ENCODE measurements around the gene COL28A1. TPM values are rescaled to one million over a fixed set of nuclear protein-coding genes. Genes with fewer than 3 reads are reported as not detected.

Gene COL28A1
- total and polyA plus RNA-seq, 4 donors, result 1.3 to 10.2 (median 3.2) TPM

GRCh38 chr7:7504910-7505704 lies 30.6 kb downstream of the COL28A1 start:
- no peaks in the 10 kb centered on the region for H3K27me3 ChIP-seq (ENCODE audit: control insufficient read depth in 3 of 3, insufficient read depth in 3 of 3, low read length in 2 of 3)
- no peaks in the 10 kb centered on the region for H3K4me1 ChIP-seq (ENCODE audit: control insufficient read depth in 5 of 5, insufficient read depth in 5 of 5, low read length in 5 of 5)
- no peaks in the 10 kb centered on the region for H3K9me3 ChIP-seq (ENCODE audit: control insufficient read depth in 4 of 4, insufficient read depth in 3 of 4, low read length in 3 of 4)
- no peak for DNase-seq
- no peaks in the 10 kb centered on the region for H3K36me3 ChIP-seq (ENCODE audit: control insufficient read depth in 4 of 4, insufficient read depth in 4 of 4, low read length in 4 of 4)
- ATAC-seq (ENCODE audit: insufficient read depth, low FRiP score), result no peak
- TF ChIP-seq CTCF (IDR thresholded peaks at IDR 0.05; ENCODE audit: control extremely low read depth, extremely low read depth), result no peak
- 88% methylated on average over 3 of the region's 3 CpGs for WGBS, 2 donors
- H3K27ac ChIP-seq (ENCODE audit: low read depth in 1 of 2, low read length in 1 of 2), result no peak overlapping the region
- H3K4me3 ChIP-seq, result no peak overlapping the region
- H3K9ac ChIP-seq (ENCODE audit: insufficient read depth in 1 of 2, low read length in 2 of 2), result no peak overlapping the region

- Histone ChIP-seq H3K27me3 (ENCODE audit: control insufficient read depth in 3 of 3, insufficient read depth in 3 of 3, low read length in 2 of 3) (no peaks in the 10 kb centered on the region), H3K27ac (ENCODE audit: low read depth in 1 of 2, low read length in 1 of 2) (no peak overlapping the region), H3K9ac (ENCODE audit: insufficient read depth in 1 of 2, low read length in 2 of 2) (no peak overlapping the region), H3K36me3 (ENCODE audit: control insufficient read depth in 4 of 4, insufficient read depth in 4 of 4, low read length in 4 of 4) (no peaks in the 10 kb centered on the region), H3K9me3 (ENCODE audit: control insufficient read depth in 4 of 4, insufficient read depth in 3 of 4, low read length in 3 of 4) (no peaks in the 10 kb centered on the region), H3K4me1 (ENCODE audit: control insufficient read depth in 5 of 5, insufficient read depth in 5 of 5, low read length in 5 of 5) (peaks cover 0 to 3% (median 0%) of the 10 kb centered on the region in 5 donors), H3K4me3 (no peak overlapping the region)
- no peak for DNase-seq
- 65 to 67% methylated on average over 2 of the region's 2 CpGs for WGBS, 2 donors
- no peak for TF ChIP-seq CTCF (IDR thresholded peaks at IDR 0.05; ENCODE audit: control extremely low read depth, extremely low read depth)
- no peak for ATAC-seq (ENCODE audit: insufficient read depth, low FRiP score)
Observed at GRCh38 chr7:7499892-7500291, 35.8 kb downstream of the COL28A1 start.

- no peak overlapping the region for H3K9ac ChIP-seq (ENCODE audit: insufficient read depth in 1 of 2, low read length in 2 of 2)
- no peak overlapping the region for H3K4me3 ChIP-seq
- ATAC-seq (ENCODE audit: insufficient read depth, low FRiP score) (no peak), DNase-seq (no peak)
- H3K27ac ChIP-seq (ENCODE audit: low read depth in 1 of 2, low read length in 1 of 2), result no peak overlapping the region
- H3K4me1 ChIP-seq (ENCODE audit: control insufficient read depth in 5 of 5, insufficient read depth in 5 of 5, low read length in 5 of 5), result peaks cover 0 to 3% (median 0%) of the 10 kb centered on the region in 5 donors
- no peaks in the 10 kb centered on the region for H3K9me3 ChIP-seq (ENCODE audit: control insufficient read depth in 4 of 4, insufficient read depth in 3 of 4, low read length in 3 of 4)
- TF ChIP-seq CTCF (IDR thresholded peaks at IDR 0.05; ENCODE audit: control extremely low read depth, extremely low read depth), result no peak
- H3K27me3 ChIP-seq (ENCODE audit: control insufficient read depth in 3 of 3, insufficient read depth in 3 of 3, low read length in 2 of 3), result no peaks in the 10 kb centered on the region
- H3K36me3 ChIP-seq (ENCODE audit: control insufficient read depth in 4 of 4, insufficient read depth in 4 of 4, low read length in 4 of 4), result no peaks in the 10 kb centered on the region
- WGBS, 2 donors, result 75 to 77% methylated on average over 6 of the region's 6 CpGs
Observed at GRCh38 chr7:7498856-7499255, 36.8 kb downstream of the COL28A1 start.
